Adipocyte (in vitro differentiated cells): ENCODE data around the gene CUL1.

Experiments used
- DNase-seq: peaks from one replicate; pipeline ENCODE4 v3.0.0-alpha.2; 2015; ENCODE audit warnings: low read depth
- H3K27me3 ChIP-seq: replicated peaks from 2 replicates; pipeline ENCODE4 v1.7.0; 2013; ENCODE audit warnings: mild to moderate bottlenecking, low read length, moderate library complexity; ENCODE audit not compliant: control insufficient read depth, insufficient read depth
- H3K36me3 ChIP-seq: 2 replicates; pipeline ENCODE4 v1.7.0; 2013; ENCODE audit warnings: low read length, mild to moderate bottlenecking, moderate library complexity; ENCODE audit not compliant: control insufficient read depth, insufficient read depth, severe bottlenecking
- H3K4me1 ChIP-seq: 2 replicates; pipeline ENCODE4 v1.7.0; 2013; ENCODE audit warnings: mild to moderate bottlenecking, low read length, moderate library complexity; ENCODE audit not compliant: control insufficient read depth, insufficient read depth
- H3K4me3 ChIP-seq: 2 replicates; pipeline ENCODE4 v1.7.0; 2013; ENCODE audit warnings: mild to moderate bottlenecking, low read length, moderate library complexity
- H3K9ac ChIP-seq: 2 replicates; pipeline ENCODE4 v1.7.0; 2013; ENCODE audit warnings: mild to moderate bottlenecking, low read length, moderate library complexity
- H3K9me3 ChIP-seq: 2 replicates; pipeline ENCODE4 v1.7.0; 2013; ENCODE audit warnings: mild to moderate bottlenecking, low read length, moderate library complexity; ENCODE audit not compliant: control insufficient read depth

The CUL1 gene

GRCh38 chr7:148672041-148672440, 26.7 kb upstream of the CUL1 start:
- no peak overlapping the region for H3K4me3 ChIP-seq
- no peak overlapping the region for H3K9ac ChIP-seq
- peaks cover 6% of the 10 kb centered on the region for H3K9me3 ChIP-seq
- peaks cover 4% of the 10 kb centered on the region for H3K27me3 ChIP-seq
- H3K4me1 ChIP-seq = no peaks in the 10 kb centered on the region
- H3K36me3 ChIP-seq = no peaks in the 10 kb centered on the region
- DNase-seq = no peak

- H3K9me3 ChIP-seq = peaks cover 9% of the 10 kb centered on the region
- H3K4me1 ChIP-seq = no peaks in the 10 kb centered on the region
- H3K4me3 ChIP-seq = no peak overlapping the region
- H3K36me3 ChIP-seq = no peaks in the 10 kb centered on the region
- H3K9ac ChIP-seq = no peak overlapping the region
- H3K27me3 ChIP-seq = peaks cover 4% of the 10 kb centered on the region
- no peak for DNase-seq
These were observed 24.0 kb upstream of the CUL1 start for GRCh38 chr7:148674689-148675088.

DNA sequence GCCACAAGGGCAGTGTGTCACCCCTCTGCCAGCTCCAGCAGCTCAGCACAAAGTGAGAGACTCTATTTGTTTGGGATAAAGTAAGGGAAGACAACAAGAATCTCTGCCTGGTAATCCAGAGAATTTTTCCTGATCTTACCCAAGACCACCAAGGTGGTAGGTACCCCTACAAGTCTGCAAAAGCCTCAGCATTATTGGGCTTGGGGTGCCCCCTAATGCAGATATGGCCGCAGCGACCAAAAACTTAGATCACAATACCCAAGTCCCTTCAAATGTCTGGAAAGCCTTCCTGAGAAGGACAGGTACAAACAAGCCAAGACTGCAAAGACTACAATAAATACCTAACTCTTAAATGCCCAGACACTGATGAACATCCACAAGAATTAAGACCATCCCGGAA, 22.4 kb upstream of the CUL1 start:
- Histone ChIP-seq H3K27me3 (peaks cover 7% of the 10 kb centered on the region), H3K4me3 (no peak overlapping the region), H3K9ac (no peak overlapping the region), H3K36me3 (no peaks in the 10 kb centered on the region), H3K4me1 (no peaks in the 10 kb centered on the region), H3K9me3 (peaks cover 9% of the 10 kb centered on the region)
- DNase-seq = no peak

DNA sequence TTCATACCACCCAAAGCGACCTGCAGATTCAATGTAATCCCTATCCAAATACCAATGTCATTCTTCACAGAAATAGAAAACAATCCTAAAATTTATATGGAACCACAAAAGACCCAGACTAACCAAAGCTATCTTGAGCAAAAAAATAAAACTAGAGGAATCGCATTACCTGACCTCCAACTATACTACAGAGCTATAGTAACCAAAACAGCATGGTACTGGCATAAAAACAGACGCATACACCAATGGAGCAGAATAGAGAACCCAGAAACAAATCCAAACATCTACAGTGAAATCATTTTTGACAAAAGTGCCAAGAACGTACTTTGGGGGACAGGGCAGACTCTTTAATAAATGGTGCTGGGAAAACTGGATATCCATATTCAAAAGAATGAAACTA, 16.9 kb upstream of the CUL1 start:
- H3K9me3 ChIP-seq = peaks cover 10% of the 10 kb centered on the region
- peaks cover 3% of the 10 kb centered on the region for H3K27me3 ChIP-seq
- H3K36me3 ChIP-seq = no peaks in the 10 kb centered on the region
- no peak overlapping the region for H3K9ac ChIP-seq
- H3K4me1 ChIP-seq = no peaks in the 10 kb centered on the region
- no peak for DNase-seq
- H3K4me3 ChIP-seq = no peak overlapping the region

GRCh38 chr7:148684289-148684830, 14.3 kb upstream of the CUL1 start:
- Histone ChIP-seq H3K4me3 (no peak overlapping the region), H3K9me3 (peaks cover 6% of the 10 kb centered on the region)

GRCh38 chr7:148686312-148686937, 12.3 kb upstream of the CUL1 start:
- Histone ChIP-seq H3K4me3 (no peak overlapping the region), H3K4me1 (peaks cover 5% of the 10 kb centered on the region), H3K9ac (no peak overlapping the region), H3K9me3 (peaks cover 6% of the 10 kb centered on the region), H3K27me3 (no peaks in the 10 kb centered on the region), H3K36me3 (no peaks in the 10 kb centered on the region)
- DNase-seq = no peak

More at GRCh38 chr7:148684289-148684830, 14.3 kb upstream of the CUL1 start:
- Histone ChIP-seq H3K27me3 (peaks cover 3% of the 10 kb centered on the region), H3K9ac (no peak overlapping the region), H3K36me3 (no peaks in the 10 kb centered on the region), H3K4me1 (peaks cover 5% of the 10 kb centered on the region)
- no peak for DNase-seq

DNA sequence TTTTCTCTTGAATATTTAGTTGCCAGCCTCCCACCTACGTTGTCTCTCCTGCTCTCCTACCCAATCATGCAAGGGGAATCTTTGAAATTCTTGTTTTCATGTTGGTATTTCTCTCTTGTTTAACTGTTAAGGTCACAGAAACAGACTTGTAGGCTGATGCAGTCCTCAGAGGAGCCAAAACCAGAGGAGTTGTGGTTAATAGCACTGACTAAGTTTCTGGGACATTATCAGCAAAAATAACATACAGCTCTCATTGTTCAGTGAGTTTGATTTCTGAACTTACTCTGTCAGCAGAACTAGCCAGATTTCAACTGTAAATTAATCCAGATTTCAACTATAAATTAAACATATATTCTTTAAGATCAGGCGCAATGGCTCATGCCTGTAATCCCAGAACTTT, 11.1 kb upstream of the CUL1 start:
- peaks cover 5% of the 10 kb centered on the region for H3K4me1 ChIP-seq
- no peaks in the 10 kb centered on the region for H3K9me3 ChIP-seq
- no peak overlapping the region for H3K4me3 ChIP-seq
- no peak overlapping the region for H3K9ac ChIP-seq
- no peaks in the 10 kb centered on the region for H3K36me3 ChIP-seq
- DNase-seq = no peak
- H3K27me3 ChIP-seq = no peaks in the 10 kb centered on the region

- no peaks in the 10 kb centered on the region for H3K27me3 ChIP-seq
- H3K36me3 ChIP-seq = no peaks in the 10 kb centered on the region
- H3K4me3 ChIP-seq = no peak overlapping the region
- no peak overlapping the region for H3K9ac ChIP-seq
- peaks cover 5% of the 10 kb centered on the region for H3K4me1 ChIP-seq
- H3K9me3 ChIP-seq = no peaks in the 10 kb centered on the region
- DNase-seq = no peak
These were observed 10.2 kb upstream of the CUL1 start for GRCh38 chr7:148688526-148688925.

DNA sequence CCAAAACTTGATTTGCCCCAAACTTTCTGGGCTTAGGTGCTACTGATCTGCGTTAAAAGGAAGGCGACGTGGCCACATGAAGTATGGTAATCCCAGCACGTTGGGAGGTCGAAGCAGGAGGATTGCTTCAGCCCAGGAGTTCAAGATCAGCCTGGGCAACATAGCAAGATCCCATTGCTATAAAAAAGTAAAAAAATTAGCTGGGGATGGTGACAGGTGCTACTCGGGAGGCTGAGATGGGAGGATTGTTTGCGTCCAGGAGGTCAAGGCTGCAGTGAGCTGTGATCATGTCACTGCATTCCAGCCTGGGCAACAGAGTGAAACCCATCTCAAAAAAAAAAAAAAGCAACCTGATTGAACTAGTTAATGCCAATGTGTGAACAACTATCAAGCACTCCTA, 5.1 kb upstream of the CUL1 start:
- no peaks in the 10 kb centered on the region for H3K9me3 ChIP-seq
- no peaks in the 10 kb centered on the region for H3K27me3 ChIP-seq
- no peak overlapping the region for H3K9ac ChIP-seq
- H3K36me3 ChIP-seq = no peaks in the 10 kb centered on the region
- H3K4me1 ChIP-seq = peaks cover 8% of the 10 kb centered on the region
- H3K4me3 ChIP-seq = no peak overlapping the region
- DNase-seq = no peak

DNA sequence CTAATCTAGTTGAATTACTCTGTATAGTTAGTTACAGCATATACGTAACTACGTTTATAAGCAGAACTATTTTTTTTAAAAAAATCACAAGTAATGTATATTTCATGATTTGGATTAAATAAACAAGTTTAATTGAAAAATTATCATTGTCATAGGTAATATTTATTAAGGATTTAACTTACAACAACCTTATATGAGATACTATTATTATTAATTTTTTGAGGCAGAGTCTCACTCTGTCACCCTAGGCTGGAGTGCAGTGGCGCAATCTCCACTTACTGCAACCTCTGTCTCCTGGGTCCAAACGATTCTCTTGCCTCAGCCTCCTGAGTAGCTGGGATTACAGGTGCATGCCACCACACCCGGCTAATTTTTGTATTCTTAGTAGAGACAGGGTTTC, 4.1 kb upstream of the CUL1 start:
- Histone ChIP-seq H3K4me1 (peaks cover 5% of the 10 kb centered on the region), H3K9ac (no peak overlapping the region), H3K27me3 (no peaks in the 10 kb centered on the region), H3K36me3 (no peaks in the 10 kb centered on the region), H3K4me3 (no peak overlapping the region), H3K9me3 (no peaks in the 10 kb centered on the region)
- DNase-seq = no peak

- no peak overlapping the region for H3K9ac ChIP-seq
- no peak for DNase-seq
- no peaks in the 10 kb centered on the region for H3K27me3 ChIP-seq
- no peak overlapping the region for H3K4me3 ChIP-seq
- no peaks in the 10 kb centered on the region for H3K9me3 ChIP-seq
- no peaks in the 10 kb centered on the region for H3K36me3 ChIP-seq
- H3K4me1 ChIP-seq = peaks cover 9% of the 10 kb centered on the region
These were observed 2.8 kb upstream of the CUL1 start for GRCh38 chr7:148695953-148696352.

DNA sequence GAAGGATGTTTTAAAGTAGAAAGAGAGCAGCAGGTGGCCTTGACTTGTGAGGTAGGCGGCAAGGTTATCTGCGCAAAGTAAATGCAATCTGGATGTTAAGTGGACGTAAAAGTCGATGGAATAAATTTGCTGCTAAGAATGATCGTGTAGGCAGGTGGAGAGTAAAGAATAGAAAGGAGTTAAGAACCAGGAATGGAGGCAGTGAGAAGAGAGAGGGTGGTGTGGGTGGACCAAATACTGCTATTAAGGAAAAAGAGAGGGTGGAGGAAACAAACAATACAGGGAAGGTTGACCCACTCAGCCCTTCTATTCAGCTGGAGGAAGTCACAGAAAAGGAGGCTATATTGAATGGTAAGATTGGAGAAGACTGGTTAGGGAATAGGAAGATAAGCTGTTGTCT, 1.9 kb upstream of the CUL1 start:
- Histone ChIP-seq H3K27me3 (no peaks in the 10 kb centered on the region), H3K9me3 (no peaks in the 10 kb centered on the region), H3K4me3 (no peak overlapping the region), H3K9ac (no peak overlapping the region), H3K36me3 (no peaks in the 10 kb centered on the region), H3K4me1 (peaks cover 17% of the 10 kb centered on the region)
- no peak for DNase-seq
